ENCODE results near the gene LPP.

The LPP gene

GRCh38 chr3:188468196-188468595, 314.2 kb downstream of the LPP start:
- no peak for DNase-seq (ENCODE audit: low read depth in 1 of 2, low spot score in 1 of 2)

DNA sequence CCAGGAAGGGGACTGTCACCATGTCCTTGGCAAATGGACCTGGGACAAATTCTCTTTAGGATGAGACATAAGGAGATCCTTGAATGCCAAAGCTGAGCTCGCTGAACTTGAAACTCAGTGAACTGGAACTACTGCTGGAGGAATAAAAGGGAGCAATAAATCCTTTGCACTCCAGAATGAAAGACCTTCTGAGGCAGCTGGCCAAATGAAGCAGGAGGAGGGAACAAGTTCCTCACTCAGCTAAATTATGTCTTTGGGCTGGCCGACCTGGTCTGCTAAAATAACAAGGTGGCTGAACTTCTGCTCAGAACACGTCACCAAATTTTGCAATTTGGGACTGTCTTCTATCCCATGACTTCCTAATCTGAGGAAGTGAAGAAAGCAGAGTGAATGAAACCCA, 314.7 kb downstream of the LPP start:
- DNase-seq (ENCODE audit: low read depth in 1 of 2, low spot score in 1 of 2) = no peak

GRCh38 chr3:188469228-188469885, 315.4 kb downstream of the LPP start:
- DNase-seq (ENCODE audit: low read depth in 1 of 2, low spot score in 1 of 2) = no peak

GRCh38 chr3:188470508-188471130, 316.7 kb downstream of the LPP start:
- no peak for DNase-seq (ENCODE audit: low read depth in 1 of 2, low spot score in 1 of 2)

- no peak for DNase-seq (ENCODE audit: low read depth in 1 of 2, low spot score in 1 of 2)
These were observed 317.8 kb downstream of the LPP start for GRCh38 chr3:188471723-188472122.

DNA sequence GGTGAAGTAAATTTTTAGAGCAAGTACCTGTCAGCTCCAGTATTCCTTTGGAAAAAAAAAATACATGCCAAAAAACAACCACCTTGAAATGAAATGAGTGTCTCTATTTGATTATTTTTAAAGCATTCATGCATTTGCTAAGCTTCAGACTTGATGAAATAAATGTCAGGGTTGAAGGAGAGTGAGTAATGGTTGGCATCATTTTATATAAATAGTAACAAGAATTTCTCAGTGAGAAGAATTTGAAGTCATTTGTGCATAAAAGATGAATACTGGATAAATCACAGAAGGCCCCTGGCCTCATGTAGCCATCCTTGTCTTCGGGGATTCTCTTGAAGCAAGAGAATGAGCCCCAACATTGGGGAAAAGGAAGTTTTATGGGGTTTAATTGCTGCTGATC, 318.4 kb downstream of the LPP start:
- no peak for DNase-seq (ENCODE audit: low read depth in 1 of 2, low spot score in 1 of 2)

GRCh38 chr3:188473045-188473444, 319.1 kb downstream of the LPP start:
- DNase-seq (ENCODE audit: low read depth in 1 of 2, low spot score in 1 of 2) = no peak

GRCh38 chr3:188473591-188474288, 319.8 kb downstream of the LPP start:
- DNase-seq (ENCODE audit: low read depth in 1 of 2, low spot score in 1 of 2) = no peak

DNA sequence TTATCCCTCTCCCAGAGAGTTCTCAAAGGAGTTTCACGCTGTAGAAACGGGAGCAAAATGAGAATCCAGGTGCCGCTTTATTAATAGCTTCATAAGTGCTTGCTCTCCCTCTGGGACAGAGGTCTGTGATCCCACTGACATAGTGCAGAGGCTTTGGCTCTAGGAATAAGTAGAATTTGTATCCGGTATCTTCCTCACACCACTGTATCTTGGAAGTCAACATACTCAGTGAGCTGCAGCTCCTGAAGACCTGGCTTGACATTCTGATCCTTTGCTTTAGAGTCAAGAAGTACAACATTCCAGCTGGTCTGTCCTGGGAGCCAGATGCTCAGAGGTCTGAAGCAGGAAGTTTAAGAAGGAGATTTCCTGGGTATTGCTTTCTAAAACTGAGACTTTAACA, 323.0 kb downstream of the LPP start:
- no peak for DNase-seq (ENCODE audit: low read depth in 1 of 2, low spot score in 1 of 2)

DNA sequence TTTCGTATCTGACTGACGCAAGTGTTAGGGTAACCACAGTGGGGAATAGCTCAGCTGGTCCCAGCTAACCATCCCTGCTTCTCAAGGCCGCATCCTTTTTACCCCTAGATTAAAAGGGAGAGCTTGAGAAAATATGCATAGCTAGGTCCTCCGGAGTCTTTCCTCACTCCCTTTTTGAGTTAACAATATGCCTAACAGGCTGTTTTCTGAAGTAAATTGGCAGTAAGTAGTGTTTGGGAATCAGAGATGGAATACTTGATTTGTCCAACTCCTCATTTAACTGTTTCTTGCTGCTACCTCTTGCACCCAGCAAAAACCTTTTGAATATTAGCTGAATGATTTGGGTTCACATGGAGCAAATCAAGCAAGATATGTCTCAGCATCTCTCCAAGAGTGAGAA, 326.1 kb downstream of the LPP start:
- no peak for DNase-seq (ENCODE audit: low read depth in 1 of 2, low spot score in 1 of 2)

GRCh38 chr3:188482929-188483328, 329.0 kb downstream of the LPP start:
- DNase-seq (ENCODE audit: low read depth in 1 of 2, low spot score in 1 of 2) = no peak

GRCh38 chr3:188486126-188486525, 332.2 kb downstream of the LPP start:
- no peak for DNase-seq (ENCODE audit: low read depth in 1 of 2, low spot score in 1 of 2)

DNA sequence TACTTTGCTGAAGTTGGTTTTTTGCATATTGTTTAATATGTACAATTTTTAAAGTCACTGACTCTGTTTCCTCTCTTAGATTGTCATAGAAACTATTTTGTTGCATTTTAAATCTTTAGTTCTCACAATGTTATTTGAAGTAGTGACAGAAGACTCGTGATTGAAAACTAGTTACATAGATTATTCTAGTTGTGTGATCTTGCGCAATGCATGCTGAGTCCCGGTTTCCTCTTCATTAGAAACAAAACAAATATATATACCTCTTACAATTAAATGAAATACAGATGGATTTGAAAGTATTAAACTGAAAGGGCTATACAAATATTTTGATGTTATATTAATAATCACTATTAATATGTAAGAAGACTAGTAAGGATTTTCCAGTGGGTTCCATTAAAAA, 333.0 kb downstream of the LPP start:
- DNase-seq (ENCODE audit: low read depth in 1 of 2, low spot score in 1 of 2) = no peak

GRCh38 chr3:188487652-188488051, 333.7 kb downstream of the LPP start:
- no peak for DNase-seq (ENCODE audit: low read depth in 1 of 2, low spot score in 1 of 2)

DNA sequence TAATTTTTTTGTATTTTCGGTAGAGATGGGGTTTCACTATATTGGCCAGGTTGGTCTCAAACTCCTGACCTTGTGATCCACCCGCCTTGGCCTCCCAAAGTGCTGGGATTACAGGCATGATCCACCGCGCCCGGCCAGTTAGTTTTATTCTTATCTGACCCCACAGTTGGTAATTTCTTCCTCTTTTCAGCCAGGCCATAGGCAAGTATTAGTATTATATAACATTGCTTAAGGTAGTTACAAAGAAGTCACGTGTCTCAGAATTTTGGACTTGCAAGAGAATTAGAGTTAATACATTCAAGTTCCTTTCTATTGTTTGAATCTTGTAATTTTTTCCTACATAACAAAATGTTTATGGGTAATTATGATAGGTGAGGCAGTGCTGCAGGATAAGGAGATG, 334.8 kb downstream of the LPP start:
- DNase-seq (ENCODE audit: low read depth in 1 of 2, low spot score in 1 of 2) = no peak

DNA sequence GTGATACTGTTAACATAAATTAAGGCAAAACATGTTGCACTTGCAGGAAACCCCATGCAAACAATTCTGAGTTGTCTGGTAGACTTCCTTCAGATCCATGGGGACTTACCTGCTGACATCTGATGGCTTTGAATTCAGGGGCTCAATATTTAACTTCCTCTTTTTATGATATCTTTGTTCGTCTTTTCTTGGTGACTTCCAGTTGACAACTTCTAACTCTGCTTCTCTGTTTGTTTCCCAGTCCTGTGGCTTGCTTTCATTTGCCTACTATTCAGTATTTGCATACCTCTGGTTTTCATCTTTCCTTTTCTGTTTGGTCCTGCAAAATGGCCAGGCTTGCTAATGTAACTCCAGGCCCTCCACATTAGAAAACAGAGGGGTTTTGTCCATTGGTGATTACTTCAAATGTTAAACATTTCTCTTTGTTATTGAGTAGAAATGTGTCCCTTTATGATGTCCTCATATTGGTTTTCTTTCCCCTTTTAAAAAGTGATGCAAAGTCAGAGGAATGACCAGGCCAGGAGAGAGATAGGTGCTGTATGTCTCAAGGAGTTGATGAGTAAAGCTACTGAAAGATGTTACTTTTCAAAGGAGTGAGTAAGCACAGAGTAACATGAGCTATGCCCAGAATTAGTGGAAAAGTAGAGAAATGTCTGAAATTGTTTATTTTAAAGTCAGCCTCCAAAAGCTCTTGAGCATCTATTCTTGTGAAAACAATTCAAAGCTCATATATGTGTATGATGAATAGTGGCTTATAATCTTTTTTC, 335.9 kb downstream of the LPP start:
- no peak for DNase-seq (ENCODE audit: low read depth in 1 of 2, low spot score in 1 of 2)

DNA sequence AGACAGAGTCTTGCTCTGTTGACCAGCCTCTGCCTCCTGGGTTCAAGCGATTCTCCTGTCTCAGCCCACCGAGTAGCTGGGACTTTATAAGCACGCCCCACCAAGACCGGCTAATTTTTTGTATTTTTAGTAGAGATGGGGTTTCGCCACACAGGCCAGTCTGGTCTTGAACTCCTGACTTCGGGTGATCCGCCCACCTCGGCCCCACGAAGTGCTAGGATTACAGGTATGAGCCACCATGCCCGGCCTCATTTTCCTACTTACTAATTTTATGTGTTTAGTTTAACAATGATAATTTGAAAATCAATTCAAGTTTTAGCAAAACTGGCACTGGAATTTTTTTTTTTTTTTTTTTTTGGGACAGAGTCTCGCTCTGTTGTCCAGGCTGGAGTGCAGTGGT, 336.5 kb downstream of the LPP start:
- DNase-seq (ENCODE audit: low read depth in 1 of 2, low spot score in 1 of 2) = no peak

DNA sequence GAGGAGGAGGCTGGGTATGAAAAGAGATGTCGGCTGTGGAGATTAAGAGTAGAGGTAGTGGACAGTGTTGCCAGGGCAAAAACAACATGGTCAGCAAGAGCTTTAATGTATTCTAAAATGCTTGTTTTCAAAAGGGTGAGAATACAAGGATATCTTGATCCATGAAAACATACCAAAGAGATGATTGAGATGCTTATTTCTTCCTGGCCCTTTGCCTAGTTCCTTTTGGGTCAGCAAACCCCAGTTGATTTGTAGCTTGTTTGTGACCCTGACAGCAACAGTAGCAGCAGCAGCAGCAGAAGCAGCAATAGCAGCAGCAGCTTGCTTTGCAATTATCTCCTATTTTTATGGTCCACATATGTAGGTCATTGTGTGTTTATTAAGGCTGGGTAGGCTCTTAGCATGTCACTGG, 337.3 kb downstream of the LPP start:
- DNase-seq (ENCODE audit: low read depth in 1 of 2, low spot score in 1 of 2) = no peak

DNA sequence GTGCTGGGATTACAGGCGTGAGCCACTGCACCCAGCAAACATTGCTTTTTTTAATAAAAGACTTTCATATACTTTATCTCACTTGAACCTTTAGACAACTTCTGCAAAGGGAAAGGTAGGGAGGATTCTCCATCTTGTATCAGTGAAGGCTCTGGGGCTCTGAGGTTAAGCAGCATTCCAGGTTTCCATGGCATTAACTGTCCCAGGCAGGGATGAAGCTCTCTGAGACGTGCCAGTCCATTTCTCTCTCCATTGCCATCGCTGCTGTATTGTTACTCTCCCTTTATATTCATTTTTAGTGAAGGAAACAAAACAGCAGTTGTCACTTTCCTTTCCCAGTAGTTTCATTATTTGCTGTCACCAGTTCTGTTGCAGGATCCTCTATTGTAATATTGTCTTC, 342.4 kb downstream of the LPP start:
- no peak for DNase-seq (ENCODE audit: low read depth in 1 of 2, low spot score in 1 of 2)

- DNase-seq (ENCODE audit: low read depth in 1 of 2, low spot score in 1 of 2) = no peak
These were observed 343.1 kb downstream of the LPP start for GRCh38 chr3:188497021-188497420.

DNA sequence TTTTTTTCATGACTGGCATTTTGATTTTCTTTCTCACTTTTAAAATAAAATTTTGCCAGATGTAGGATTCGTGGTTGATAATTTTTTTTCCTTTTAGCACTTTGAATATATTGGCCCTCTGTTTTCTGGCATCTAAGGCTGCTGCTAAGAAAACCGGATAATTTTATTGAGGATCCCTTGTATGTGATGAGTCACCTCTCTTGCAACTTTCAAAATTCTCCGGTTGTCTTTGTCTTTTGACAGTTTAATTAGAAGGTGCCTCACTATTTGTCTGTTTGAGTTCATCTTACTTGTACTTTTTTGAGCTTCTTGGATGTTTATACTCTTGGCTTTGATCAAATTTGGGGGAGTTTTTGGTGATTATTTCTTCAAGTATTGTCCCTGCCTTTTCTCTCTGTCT, 349.7 kb downstream of the LPP start:
- no peak for DNase-seq (ENCODE audit: low read depth in 1 of 2, low spot score in 1 of 2)

GRCh38 chr3:188505151-188505550, 351.2 kb downstream of the LPP start:
- DNase-seq (ENCODE audit: low read depth in 1 of 2, low spot score in 1 of 2) = no peak
